ENCODE measurements around the gene TMEM95.

The TMEM95 gene

GRCh38 chr17:7404737-7405349 lies 49.9 kb downstream of the TMEM95 start:
- no peak for DNase-seq (ENCODE audit: low read depth)

- no peak for DNase-seq (ENCODE audit: low read depth)
These were observed 50.6 kb downstream of the TMEM95 start for GRCh38 chr17:7405350-7406234.

- no peak for DNase-seq (ENCODE audit: low read depth)
These were observed 51.4 kb downstream of the TMEM95 start for GRCh38 chr17:7406235-7406825.
